ENCODE measurements around the gene ADAM12.

The ADAM12 gene

DNA sequence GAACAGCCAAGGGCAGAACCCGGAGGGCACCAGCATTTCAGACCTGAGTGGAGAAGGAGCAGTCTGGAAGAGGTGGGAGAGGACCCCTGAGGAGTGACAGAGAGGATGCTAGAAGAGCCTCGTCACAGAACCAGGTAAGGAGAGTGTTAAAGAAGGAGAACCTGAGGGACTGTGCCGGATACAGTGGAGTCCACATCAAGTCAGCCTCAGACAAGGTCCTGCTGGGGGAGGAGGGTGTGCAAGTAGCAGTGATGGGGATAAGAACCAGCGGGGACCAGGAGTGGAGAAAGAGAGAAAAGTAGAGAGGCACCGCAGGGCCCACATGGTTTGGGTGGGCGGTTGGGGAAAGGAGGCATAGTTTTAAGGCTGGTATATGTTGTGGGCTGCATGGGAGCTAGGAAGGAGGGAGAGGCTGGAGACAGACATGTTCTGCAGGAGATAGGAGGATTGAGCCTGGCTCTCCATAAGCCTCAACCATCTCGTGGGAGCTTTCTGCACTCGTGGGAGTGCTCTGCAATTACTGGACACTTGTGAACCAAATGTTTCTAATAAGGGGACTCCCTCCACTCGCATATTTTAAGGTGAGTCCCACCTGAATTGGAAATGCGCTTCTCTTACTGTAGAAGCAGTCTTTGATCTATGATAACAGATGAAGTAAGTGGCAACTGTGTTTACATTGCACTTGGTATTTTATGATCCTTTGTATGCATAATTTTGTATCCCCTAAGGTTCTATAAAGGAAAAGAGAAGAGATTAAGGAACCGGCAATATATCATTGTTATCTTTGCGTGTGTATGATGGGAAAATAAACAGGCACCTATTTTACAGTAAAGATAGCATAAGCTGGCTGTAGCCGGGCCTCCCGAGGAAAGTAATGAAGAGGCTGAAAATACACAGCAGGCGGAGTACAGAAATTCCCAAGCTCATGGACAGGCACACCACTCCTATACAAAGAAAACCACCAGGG is 154.8 kb downstream of the ADAM12 start:
- H3K4me3 Mint-ChIP-seq, result no peak overlapping the region

DNA sequence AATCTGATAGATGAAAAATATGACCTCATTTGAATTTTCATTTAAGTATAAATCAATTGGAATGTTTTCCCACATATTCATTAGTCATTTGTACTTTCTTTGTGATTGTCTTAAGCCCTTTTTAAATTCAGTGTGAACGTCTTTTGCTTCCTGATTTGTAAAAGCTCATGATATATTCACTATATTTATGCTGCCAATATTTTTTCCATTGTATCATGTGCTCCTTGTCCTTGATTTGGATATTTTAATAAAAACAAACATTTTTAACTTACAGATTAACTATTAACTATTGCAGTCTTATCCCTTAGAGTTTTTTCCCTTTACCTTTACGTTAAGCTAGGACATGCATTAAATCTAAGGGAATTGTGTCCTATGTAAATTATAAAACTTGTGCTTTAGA is 157.7 kb downstream of the ADAM12 start:
- H3K27me3 Mint-ChIP-seq, result peaks cover 16% of the 10 kb centered on the region
- DNase-seq, result no peak
- ATAC-seq, result no peak
- peaks cover 2 to 16% of the 10 kb centered on the region in 2 donors for H3K9me3 Mint-ChIP-seq
- H3K27ac Mint-ChIP-seq, result no peak overlapping the region
- H3K4me3 Mint-ChIP-seq, result no peak overlapping the region
- H3K4me1 Mint-ChIP-seq, result no peaks in the 10 kb centered on the region

More for the DNA sequence above, 154.8 kb downstream of the ADAM12 start:
- Mint-ChIP-seq H3K27ac (no peak overlapping the region), H3K27me3 (peaks cover 16% of the 10 kb centered on the region), H3K4me1 (no peaks in the 10 kb centered on the region), H3K9me3 (peaks cover 17 to 34% of the 10 kb centered on the region in 2 donors)
- ATAC-seq, result no peak
- DNase-seq, result no peak

DNA sequence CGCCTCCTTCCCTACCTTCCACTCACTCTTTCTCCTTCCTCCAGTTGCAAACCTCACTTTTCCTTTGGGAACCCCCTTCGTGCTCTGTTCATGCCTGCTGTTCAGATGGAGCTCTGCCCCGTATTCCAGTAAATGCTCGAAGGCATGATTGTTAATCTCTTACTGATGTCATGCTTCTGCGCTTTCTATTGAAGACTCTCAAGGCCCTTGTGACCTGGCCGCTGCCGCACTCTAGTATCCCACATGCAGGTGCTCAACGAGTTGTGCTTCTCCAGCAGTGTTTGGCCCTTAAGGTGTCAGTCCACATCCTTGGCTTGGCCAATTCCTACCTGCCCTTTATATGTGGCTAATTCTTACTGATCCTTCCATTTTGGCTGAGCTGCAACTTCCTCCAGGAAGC is 158.6 kb downstream of the ADAM12 start:
- DNase-seq, result no peak
- Mint-ChIP-seq H3K27ac (no peak overlapping the region), H3K4me1 (no peaks in the 10 kb centered on the region), H3K9me3 (peaks cover 0 to 9% of the 10 kb centered on the region in 2 donors), H3K4me3 (no peak overlapping the region), H3K27me3 (peaks cover 16% of the 10 kb centered on the region)
- ATAC-seq, result no peak

DNA sequence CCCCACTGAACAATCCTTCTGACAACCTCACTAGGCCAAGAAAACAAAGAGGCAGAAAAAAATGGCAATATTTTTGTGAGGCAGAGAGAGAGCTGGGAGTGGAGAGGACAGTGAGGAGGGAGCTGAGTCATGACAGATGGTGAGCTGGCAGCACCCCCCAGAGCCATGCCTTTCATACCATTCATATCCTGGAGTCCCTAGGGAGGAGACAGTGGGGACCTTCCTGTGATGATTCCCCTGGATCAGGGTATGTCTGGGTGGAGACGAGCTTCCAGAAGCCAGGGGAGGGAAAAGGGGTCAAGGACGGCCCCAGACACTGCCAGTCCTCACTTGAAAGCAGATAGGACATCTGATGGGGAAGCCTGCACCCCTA is 160.5 kb downstream of the ADAM12 start:
- H3K4me3 Mint-ChIP-seq, result no peak overlapping the region
- no peak overlapping the region for H3K27ac Mint-ChIP-seq
- ATAC-seq (no peak), DNase-seq (no peak)
- no peaks in the 10 kb centered on the region for H3K9me3 Mint-ChIP-seq
- peaks cover 16% of the 10 kb centered on the region for H3K27me3 Mint-ChIP-seq
- H3K4me1 Mint-ChIP-seq, result no peaks in the 10 kb centered on the region

DNA sequence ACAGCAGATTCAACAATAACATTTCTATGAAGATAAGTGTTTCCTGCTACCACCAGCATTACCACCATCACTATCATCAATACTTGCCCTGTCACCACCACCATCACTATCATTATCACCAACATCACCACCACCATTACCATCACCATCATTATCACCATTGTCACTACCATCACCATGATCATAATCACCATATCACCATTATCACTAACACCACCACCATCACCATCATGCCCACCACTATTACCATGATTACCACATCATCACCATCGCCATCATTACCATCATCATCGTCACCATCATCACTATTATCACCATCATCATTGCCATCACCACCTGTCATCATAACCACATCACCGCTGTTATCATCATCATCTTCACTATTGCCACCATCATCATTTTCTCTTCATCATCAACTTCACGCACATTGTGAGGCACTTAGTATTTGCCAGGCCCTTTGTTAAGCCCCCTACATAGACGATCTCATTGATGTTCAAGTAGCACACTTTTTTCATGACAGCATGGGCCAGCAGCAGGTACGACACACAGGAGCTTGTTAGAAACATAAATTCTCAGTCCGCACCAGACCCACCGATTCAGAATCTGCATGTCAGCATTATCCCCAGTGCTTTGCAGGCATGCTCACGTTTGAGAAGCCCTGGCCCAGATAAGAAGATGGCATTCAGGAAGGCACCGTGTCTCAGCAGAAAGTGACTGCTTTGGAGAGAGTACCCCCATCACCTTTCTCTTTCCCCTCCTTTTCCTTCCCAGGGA is 161.1 kb downstream of the ADAM12 start:
- Mint-ChIP-seq H3K27ac (no peak overlapping the region), H3K4me3 (no peak overlapping the region), H3K9me3 (no peaks in the 10 kb centered on the region), H3K4me1 (no peaks in the 10 kb centered on the region), H3K27me3 (peaks cover 10% of the 10 kb centered on the region)
- DNase-seq (no peak), ATAC-seq (no peak)

DNA sequence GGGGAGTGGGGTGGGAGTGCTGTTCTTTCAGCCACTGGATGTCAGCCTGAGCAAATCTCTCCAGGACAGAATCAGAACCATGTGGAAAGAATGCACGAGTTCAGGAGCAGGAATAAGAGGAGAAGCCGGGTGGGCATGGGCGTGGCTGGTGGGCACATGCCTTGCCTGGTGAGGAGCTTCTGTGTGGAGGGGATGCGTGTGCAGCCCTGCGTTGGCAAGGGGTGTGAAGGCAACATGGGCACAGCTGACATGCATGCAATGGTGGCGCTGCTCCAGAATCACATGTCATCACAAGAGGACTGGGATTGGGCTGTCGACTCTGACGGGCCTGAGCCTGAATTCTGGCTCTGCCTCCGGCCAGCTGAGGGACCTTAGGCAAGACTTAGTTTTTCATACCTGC is 162.1 kb downstream of the ADAM12 start:
- Mint-ChIP-seq H3K4me3 (no peak overlapping the region), H3K27ac (no peak overlapping the region), H3K27me3 (peaks cover under 1% of the 10 kb centered on the region), H3K9me3 (no peaks in the 10 kb centered on the region), H3K4me1 (no peaks in the 10 kb centered on the region)
- DNase-seq, result no peak
- ATAC-seq, result no peak

DNA sequence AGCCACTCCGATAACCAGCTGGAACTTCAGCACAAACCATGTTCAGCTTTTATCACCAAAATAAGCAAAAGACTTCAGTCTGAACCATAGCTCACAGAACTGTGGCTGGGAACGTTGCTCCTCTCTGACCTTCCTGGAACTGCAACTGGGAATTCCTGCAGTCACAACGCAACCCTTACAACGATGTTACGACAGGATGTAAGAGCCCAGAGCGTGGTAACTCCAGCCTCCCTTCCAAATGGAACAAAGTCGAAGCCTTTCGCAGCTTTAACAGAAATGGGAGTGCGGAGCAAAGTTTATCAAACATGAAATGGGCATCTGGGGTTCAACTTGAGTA is 162.6 kb downstream of the ADAM12 start:
- no peaks in the 10 kb centered on the region for H3K27me3 Mint-ChIP-seq
- no peak overlapping the region for H3K27ac Mint-ChIP-seq
- no peak overlapping the region for H3K4me3 Mint-ChIP-seq
- DNase-seq, result no peak
- ATAC-seq, result no peak
- H3K4me1 Mint-ChIP-seq, result no peaks in the 10 kb centered on the region
- H3K9me3 Mint-ChIP-seq, result no peaks in the 10 kb centered on the region

DNA sequence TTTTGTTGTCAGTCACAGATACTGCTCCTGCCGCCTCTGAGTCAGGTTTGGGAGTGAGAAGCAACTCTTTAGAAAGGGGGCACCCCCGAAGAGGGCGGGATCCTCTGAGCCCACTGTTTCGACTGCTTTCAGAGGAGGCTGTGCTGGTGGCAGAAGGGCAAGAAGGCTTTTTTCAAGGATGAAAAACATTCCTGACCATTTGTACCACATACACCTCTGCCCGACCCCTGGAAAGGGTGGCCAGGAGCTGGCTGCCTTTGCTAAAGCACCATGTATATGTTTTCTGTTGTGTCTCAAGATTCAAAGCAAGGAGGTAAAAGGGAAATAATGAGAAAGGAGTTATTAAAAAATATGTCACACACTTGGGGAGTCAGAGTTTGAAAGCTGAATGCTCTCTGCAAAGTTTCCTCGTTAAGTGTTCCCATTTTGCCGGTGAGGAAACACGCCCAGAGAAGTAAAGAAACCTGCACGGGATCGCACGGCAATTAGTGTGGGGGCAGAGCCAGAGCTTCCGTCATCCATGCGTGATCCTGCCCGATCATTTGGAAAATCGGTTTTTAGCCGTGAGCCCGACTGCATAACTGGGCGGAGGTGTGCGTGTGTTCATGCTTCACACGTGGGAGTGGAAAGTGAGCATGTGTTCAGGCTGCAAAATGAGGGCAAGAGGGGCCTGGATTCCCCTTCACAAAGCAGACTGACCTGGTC is 163.2 kb downstream of the ADAM12 start:
- Mint-ChIP-seq H3K4me1 (no peaks in the 10 kb centered on the region), H3K9me3 (no peaks in the 10 kb centered on the region), H3K27me3 (no peaks in the 10 kb centered on the region), H3K4me3 (no peak overlapping the region), H3K27ac (no peak overlapping the region)
- ATAC-seq (no peak), DNase-seq (no peak)

DNA sequence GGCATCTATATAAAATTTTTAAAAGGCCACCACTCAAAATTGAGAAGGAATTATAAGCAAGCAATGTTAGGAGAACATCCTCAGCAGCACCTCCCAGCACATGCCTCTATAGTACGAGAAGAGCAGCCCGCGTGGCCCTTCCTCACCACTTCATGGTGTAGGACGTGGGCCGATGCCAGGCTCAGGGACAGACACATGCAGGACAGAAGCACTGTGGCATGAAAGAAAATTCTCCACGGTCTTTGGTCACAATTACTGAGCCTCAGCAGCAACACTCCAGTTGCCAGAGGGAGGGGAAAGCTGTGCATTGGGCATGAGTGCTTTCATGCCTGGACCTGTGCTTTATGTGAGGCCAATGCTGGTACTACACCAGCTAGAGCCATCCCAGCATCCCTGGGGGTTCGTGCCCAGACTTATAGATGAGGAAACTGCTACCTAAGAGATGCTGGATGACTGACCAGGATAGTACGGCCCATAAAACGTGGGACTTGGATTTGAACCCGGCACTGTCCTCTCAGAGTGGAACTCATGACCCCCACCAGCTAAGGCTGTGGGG is 164.7 kb downstream of the ADAM12 start:
- H3K27ac Mint-ChIP-seq, result no peak overlapping the region
- no peak overlapping the region for H3K4me3 Mint-ChIP-seq
- DNase-seq, result no peak
- no peaks in the 10 kb centered on the region for H3K9me3 Mint-ChIP-seq
- no peaks in the 10 kb centered on the region for H3K27me3 Mint-ChIP-seq
- ATAC-seq, result no peak
- H3K4me1 Mint-ChIP-seq, result no peaks in the 10 kb centered on the region

DNA sequence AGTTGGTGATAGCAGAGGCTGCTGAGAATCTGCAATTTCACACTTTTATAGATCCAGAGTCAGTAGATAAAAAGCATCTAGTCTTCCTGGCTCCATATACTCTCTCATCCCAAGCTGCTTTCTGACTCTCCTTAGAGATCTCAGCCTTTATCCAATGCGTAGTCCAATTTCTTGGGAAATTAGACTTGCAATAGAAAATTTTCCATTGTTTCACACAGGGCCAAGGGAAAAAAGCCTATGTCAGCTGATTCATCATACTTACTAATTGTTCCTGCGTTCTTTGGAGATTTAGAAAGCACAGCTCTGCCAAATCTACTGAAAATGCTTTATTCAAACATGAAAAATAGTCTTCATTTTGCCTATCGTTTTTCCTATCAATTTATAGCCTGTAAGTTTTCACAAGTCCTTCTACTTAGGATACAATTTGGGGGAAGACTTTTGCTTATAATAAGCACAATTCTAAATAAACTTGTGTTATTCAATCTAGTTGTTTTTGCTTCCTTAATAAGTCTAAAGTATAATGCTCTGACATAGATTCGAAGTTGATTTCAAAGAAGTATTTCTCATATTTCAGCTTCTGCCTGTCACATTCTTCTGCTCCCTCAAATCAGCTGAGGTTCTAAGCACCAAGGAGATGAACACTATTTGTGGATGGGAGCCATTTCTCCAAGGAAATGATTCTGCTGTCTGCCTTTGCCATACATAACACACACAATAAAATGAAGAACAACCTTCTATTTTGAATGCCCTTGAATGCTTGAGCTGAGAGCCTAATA is 165.4 kb downstream of the ADAM12 start:
- H3K9me3 Mint-ChIP-seq, result no peaks in the 10 kb centered on the region
- ATAC-seq (no peak), DNase-seq (no peak)
- no peak overlapping the region for H3K27ac Mint-ChIP-seq
- no peak overlapping the region for H3K4me3 Mint-ChIP-seq
- H3K27me3 Mint-ChIP-seq, result no peaks in the 10 kb centered on the region
- H3K4me1 Mint-ChIP-seq, result no peaks in the 10 kb centered on the region

DNA sequence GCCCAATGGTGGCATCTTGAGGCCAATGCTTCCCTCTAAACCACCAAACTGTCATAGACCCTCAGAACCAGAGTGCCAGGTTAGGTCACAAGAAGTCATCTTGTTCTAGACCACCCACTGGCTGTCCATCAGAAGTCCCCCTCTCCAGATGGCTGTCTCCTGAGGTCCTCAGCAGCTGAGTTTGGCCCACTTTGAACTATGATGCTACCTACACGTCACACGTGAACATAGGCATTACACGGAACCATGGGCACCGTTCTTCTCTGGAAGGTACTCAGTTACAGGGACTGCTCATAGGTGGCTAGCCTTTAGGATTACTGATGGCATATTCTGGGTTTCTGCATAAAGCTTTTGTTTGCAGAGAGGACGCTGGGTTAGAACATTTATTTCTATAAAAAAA is 166.4 kb downstream of the ADAM12 start:
- DNase-seq, result no peak

DNA sequence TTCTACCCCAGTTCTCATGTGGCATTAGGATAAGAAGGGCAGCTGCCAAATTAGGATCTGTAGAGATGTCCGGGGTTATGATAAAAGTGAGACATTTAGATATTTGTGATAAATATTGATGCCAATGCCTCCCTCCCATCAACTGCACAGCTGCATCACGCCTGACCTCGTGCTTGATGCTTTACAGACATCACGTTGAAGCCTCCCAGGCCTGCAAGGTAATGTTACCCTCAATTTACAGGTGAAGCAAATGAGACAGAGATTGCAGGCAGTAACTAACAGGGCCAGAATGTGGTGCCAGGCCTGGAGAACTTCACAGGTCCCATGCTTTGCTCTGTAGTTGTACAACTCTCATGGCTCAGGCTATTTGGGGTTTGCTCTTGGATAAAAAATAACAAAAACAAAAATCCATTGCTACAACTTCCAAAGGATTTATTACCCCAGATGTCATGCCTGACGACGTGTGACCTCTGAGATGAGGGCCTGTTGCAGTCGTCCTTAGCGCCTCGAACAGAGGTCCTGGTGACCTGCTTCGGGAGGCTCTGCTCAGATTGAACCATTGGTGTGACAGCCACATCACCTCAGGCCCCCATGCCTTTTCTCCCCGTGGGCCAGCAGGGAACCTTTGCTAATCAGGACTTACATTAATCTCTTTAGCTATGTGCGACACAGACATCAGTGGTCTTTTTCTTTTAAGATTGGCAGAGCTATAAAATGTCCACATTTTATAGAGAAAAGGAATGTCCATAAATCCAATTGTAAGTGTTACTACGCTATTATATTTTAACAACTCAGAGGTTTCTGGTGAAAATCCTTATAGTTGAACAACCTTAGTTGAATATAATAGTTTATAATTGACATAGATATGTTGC is 169.3 kb downstream of the ADAM12 start:
- Mint-ChIP-seq H3K27me3 (peaks cover 18% of the 10 kb centered on the region), H3K9me3 (no peaks in the 10 kb centered on the region), H3K27ac (no peak overlapping the region), H3K4me1 (no peaks in the 10 kb centered on the region), H3K4me3 (no peak overlapping the region)
- ATAC-seq (no peak), DNase-seq (no peak)

More for the DNA sequence above, 166.4 kb downstream of the ADAM12 start:
- no peak for ATAC-seq
- Mint-ChIP-seq H3K27ac (no peak overlapping the region), H3K27me3 (no peaks in the 10 kb centered on the region), H3K4me3 (no peak overlapping the region), H3K9me3 (no peaks in the 10 kb centered on the region), H3K4me1 (no peaks in the 10 kb centered on the region)

DNA sequence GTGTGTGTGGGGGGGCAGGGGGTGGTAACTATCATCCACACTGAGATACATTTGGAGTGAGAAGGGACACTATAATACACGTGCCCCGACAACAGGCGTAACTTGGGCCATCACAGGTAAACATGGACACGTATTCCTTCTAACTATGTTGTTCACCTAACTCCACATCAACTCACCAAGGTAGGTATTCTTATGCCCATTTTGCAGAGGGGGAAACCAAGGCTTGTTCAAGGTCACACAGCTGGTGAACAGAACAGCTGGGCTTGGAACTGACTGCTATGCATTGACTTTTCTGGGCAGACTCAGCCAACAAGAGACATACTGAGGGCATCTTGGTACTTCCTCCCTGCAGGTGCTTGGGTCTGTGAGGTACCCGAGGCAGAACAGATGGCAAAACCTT is 170.1 kb downstream of the ADAM12 start:
- peaks cover 18% of the 10 kb centered on the region for H3K27me3 Mint-ChIP-seq
- no peak overlapping the region for H3K4me3 Mint-ChIP-seq
- ATAC-seq (no peak), DNase-seq (no peak)
- H3K9me3 Mint-ChIP-seq, result no peaks in the 10 kb centered on the region
- H3K27ac Mint-ChIP-seq, result no peak overlapping the region
- H3K4me1 Mint-ChIP-seq, result no peaks in the 10 kb centered on the region

DNA sequence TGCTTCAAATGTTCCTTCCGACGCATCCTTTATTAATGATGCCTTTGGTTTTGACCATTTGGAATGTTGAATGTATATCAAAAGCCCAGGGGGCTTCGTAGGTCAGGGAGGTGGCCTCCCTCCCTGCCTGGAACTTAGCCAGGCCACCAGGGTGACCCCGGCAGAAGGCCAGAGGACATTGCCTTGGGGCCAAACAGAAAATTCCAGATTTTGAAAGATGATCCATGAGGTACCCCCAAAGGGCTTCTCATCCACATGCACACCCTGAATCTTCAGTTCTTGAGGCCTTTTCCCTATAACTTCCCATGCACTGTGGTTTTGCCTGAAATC is 171.7 kb downstream of the ADAM12 start:
- Mint-ChIP-seq H3K27me3 (peaks cover 18% of the 10 kb centered on the region), H3K27ac (no peak overlapping the region), H3K4me1 (no peaks in the 10 kb centered on the region), H3K4me3 (no peak overlapping the region), H3K9me3 (no peaks in the 10 kb centered on the region)
- ATAC-seq (no peak), DNase-seq (no peak)

Measured in stimulated activated naive CD8-positive, alpha-beta T cell treated with anti-CD3 and anti-CD28 coated beads, Interleukin-15, amount 100 ng/mL, for 72 hours (primary cell).